Measurements from ENCODE around the gene CREBL2.

GRCh38 chr12:12651752-12652151 lies 40.1 kb downstream of the CREBL2 start:
- TF ChIP-seq TOX (CRISPR knock-in tag; IDR thresholded peaks at IDR 0.05; ENCODE audit: borderline replicate concordance) (no peak), ESRRG (CRISPR knock-in tag; IDR thresholded peaks at IDR 0.05) (no peak), ZNF8 (CRISPR knock-in tag; IDR thresholded peaks at IDR 0.05) (no peak), ZNF565 (CRISPR knock-in tag; conservative IDR thresholded peaks at IDR 0.05; ENCODE audit: low read depth) (no peak), GLIS3 (CRISPR knock-in tag; IDR thresholded peaks at IDR 0.05) (no peak), TCF4 (CRISPR knock-in tag; IDR thresholded peaks at IDR 0.05; ENCODE audit: borderline replicate concordance) (no peak), POU6F1 (CRISPR knock-in tag; IDR thresholded peaks at IDR 0.05; ENCODE audit: borderline replicate concordance, low read depth) (no peak), ARNTL (CRISPR knock-in tag; IDR thresholded peaks at IDR 0.05; ENCODE audit: borderline replicate concordance, low read depth) (no peak), ZC3H10 (CRISPR knock-in tag; IDR thresholded peaks at IDR 0.05) (no peak), SNAI2 (CRISPR knock-in tag; IDR thresholded peaks at IDR 0.05) (no peak)
- TF ChIP-seq, protein P1, sequence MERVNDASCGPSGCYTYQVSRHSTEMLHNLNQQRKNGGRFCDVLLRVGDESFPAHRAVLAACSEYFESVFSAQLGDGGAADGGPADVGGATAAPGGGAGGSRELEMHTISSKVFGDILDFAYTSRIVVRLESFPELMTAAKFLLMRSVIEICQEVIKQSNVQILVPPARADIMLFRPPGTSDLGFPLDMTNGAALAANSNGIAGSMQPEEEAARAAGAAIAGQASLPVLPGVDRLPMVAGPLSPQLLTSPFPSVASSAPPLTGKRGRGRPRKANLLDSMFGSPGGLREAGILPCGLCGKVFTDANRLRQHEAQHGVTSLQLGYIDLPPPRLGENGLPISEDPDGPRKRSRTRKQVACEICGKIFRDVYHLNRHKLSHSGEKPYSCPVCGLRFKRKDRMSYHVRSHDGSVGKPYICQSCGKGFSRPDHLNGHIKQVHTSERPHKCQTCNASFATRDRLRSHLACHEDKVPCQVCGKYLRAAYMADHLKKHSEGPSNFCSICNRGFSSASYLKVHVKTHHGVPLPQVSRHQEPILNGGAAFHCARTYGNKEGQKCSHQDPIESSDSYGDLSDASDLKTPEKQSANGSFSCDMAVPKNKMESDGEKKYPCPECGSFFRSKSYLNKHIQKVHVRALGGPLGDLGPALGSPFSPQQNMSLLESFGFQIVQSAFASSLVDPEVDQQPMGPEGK (CRISPR knock-in tag; IDR thresholded peaks at IDR 0.05; ENCODE audit: borderline replicate concordance), result no peak

All from SK-N-SH treated with all-trans-retinoic acid at 6 μM for 48 hours (cell line).